Myocyte (in vitro differentiated cells): ENCODE results near the gene FOXF1. TPM values are rescaled to one million over a fixed set of nuclear protein-coding genes. Genes with fewer than 3 reads are reported as not detected.

Experiments
- DNase-seq: peaks from one replicate; pipeline ENCODE4 v3.0.0-alpha.2; 2012; ENCODE audit warnings: low read depth
- total RNA-seq: library from RNA; depleted of rRNA; stranded (reverse); fragments of >200 nt; gene quantifications from 2 replicates; pipeline ENCODE4 v1.2.3, GENCODE V29; 2014

Gene FOXF1
- total RNA-seq, 1 donor from 2014 or later = not detected

DNA sequence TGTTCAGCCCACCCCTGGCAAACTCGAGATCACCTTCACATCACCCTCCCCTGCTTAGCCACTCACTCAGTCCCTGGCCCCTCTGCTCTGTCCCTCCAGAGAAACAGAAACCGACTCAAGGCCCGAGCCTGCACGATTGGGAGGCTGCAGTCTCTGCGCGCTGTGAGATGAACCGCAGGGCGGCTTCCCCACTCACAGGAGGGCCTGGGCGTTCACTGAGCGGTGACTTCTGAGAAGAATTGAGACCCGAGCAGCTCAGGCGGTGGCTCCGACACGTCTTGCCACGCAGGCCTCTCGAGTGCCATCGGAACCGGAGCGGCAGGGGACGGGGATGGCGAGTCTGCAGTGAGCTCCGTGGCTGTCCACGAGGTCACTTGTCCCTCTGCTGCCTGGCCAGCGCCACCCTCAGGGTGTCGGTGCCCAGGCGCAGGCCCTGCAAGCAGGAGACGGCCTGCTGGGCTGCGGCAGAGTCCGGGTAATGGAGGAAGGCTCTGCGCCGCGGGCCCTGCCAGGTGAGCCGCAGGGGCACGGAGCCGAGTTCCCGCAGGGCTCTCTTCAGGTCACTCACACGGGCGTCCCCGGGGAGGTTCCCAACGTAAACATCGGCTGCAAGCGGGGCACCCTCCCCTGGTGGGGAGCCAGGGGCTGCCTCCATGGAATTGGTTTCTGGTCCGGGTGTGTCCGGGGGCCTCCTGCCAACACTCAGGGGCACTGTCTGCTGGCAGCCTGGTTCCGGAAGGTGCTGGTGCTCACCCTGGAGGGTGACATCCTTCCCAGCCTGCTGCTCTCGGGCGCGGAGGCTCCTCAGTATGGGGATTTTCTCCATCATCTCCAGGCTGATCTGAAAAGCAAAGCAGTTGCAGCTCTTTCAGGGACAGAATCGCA, 21.6 kb downstream of the FOXF1 start:
- no peak for DNase-seq

DNA sequence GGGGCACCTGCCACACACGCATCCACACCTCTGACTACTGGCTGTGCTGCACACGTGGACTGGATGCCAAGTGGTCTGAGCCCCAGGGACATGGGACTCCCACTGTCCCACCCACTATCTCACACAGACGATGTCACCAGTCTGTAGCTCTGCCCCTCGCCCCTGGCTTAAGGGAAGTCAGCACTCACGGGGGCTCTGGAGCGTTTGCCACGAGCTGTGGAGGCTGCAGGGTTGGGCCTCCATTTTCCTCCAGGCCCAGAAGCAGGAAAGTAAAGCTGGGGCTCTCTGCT, 22.1 kb downstream of the FOXF1 start:
- DNase-seq = no peak

DNA sequence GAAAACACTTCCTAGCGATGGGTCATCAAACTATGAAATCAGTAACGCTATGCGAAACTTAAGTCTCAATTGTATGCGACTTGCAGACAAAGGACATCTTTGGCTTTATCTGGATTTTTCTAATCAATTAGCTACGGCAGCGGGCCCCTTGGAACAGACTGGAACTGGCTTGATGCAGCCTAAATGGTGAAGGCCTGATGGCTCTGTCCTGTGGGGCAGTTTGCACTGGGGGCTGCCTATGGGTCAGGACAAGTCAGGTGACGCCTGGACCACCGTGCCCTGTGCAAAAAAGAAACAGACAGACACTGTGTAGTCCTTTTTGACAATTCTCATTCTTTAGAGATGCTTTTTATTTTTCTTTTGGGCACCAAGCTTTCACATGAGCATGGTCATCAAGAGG, 22.7 kb downstream of the FOXF1 start:
- DNase-seq = no peak

DNA sequence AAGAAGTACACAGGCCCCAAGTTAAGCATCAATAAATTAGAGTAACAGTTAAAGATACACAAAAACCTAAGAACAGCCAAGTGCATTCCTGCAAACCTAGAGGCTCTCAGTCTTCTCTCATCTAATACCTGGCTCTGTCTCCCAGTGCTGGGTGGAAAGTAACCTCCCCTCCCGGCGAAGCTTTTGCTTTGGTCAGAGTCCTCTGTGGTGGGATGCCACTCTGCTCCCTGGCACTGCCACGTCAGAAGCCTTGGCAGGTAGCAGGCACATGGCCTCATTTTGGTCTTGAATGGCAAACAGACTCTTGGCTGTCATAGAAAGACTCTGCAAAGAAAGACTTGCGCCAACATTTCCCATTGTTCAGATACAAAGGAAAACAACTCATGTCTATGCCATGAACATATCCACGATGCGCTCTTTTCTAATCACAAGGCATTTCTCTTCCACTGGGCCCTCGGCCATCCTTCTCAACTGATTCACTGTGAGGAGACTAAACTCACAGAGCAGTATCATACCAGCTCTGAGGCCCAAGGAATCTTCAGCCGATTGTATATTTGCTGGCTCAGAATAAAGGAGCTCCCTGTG, 23.5 kb downstream of the FOXF1 start:
- DNase-seq = no peak

- no peak for DNase-seq
Measured at GRCh38 chr16:86534779-86535615, 24.7 kb downstream of the FOXF1 start.

- no peak for DNase-seq
Measured at GRCh38 chr16:86536621-86537020, 26.3 kb downstream of the FOXF1 start.

DNA sequence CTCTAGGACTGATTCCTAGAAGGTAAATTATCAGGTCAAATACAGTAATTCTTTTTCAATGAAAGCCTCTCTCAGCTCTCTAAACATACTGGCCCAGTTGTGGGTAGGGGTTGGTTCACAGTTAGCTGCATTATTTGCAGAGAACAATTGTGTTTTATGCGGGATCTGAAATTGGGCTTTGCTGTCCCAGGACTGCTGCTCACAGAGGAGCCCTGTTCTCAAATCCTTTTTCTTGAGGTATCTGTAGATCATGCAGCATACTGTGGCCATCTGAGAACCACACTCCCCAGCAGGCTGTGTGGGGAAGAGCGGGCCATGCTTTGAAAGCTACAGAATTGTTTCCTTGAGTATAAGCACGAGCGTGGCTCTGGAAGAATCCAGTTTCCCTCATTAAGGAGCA, 27.2 kb downstream of the FOXF1 start:
- no peak for DNase-seq

GRCh38 chr16:86538196-86538780, 28.0 kb downstream of the FOXF1 start:
- DNase-seq = no peak

- DNase-seq = no peak
Measured at GRCh38 chr16:86540894-86541293, 30.6 kb downstream of the FOXF1 start.

DNA sequence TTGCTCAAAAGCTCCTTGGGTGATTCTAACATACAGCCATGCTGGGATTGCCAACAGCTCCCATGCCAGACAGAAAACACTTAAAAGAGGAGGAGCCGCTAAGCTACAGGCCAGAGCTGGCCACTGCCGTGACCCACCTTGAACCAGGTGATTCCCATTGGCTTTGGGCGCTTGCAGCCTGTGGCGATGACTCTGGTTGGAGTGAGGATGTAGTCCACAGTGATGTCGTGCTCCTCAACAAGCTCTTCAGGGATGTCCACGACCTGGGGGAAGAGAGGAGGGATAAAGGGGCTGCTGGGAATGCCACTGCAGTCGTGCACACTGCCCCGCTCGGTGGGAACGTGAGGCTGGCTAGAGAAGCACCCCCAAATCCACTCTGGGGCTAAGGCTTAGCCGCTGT, 31.2 kb downstream of the FOXF1 start:
- DNase-seq = no peak

DNA sequence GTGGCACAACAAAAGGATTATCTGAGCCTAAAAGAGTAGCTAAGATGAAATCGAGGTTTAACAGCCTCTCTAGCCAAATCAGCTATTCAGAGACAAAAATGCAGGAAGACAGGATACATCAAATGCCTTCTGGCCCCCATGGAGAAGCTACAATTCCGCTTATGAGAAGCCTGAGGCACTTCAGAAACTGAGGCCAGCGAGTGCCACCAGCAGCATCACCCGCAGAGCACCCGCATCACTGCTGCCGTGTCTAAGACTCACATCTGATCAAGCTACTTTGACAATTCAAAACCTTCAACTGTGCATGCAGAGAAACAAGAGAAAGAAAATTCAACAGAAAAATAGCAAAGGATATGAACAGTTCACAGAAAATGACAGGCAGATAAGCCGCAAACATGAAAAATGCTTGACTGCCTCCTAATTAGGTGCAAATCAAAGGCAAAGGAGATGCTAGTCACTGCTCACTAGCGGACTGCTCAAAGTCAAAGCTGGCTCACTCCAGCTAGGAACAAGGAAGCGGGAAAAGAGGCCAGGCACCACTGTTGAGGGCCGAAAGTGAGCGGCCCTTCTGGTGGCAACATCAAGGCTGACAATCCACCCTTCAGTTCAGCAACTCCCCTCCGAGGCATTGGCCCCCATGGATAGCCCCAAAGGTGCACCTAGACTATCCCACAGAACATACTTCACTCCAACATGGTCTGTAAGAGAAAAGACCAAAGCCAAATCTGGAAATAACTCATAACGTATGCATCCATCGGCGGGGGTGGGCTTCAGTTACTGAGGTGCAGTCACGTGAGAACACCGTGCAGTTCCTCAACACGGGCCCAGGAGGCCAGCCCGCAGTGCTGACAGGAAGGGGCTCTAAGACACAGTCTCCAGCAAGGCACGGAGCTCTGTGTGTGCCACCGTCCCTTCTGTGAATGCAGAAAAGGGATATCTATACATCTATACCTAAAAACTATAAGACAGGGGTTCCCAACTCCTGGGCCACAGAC, 32.7 kb downstream of the FOXF1 start:
- no peak for DNase-seq

- no peak for DNase-seq
Measured at GRCh38 chr16:86545481-86545880, 35.2 kb downstream of the FOXF1 start.

- DNase-seq = no peak
Measured at GRCh38 chr16:86545954-86546637, 35.8 kb downstream of the FOXF1 start.

- DNase-seq = no peak
Measured at GRCh38 chr16:86546638-86547013, 36.3 kb downstream of the FOXF1 start.

GRCh38 chr16:86547286-86547685, 37.0 kb downstream of the FOXF1 start:
- no peak for DNase-seq

GRCh38 chr16:86549076-86549892, 39.0 kb downstream of the FOXF1 start:
- DNase-seq = peak; percentile 84

DNA sequence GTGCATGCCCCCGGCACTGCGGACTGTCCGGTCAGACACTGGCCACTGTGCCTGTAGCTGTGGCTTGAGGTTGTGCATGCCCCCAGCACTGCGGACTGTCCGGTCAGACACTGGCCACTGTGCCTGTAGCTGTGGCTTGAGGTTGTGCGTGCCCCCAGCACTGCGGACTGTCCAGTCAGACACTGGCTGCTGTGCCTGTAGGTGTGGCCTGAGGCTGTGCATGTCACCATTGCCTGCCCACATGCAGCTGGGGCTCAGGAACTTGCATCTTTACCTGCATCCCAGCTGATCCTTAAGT, 39.5 kb downstream of the FOXF1 start:
- DNase-seq = no peak

- peak; percentile 49 for DNase-seq
Measured at GRCh38 chr16:86550281-86550680, 40.0 kb downstream of the FOXF1 start.

DNA sequence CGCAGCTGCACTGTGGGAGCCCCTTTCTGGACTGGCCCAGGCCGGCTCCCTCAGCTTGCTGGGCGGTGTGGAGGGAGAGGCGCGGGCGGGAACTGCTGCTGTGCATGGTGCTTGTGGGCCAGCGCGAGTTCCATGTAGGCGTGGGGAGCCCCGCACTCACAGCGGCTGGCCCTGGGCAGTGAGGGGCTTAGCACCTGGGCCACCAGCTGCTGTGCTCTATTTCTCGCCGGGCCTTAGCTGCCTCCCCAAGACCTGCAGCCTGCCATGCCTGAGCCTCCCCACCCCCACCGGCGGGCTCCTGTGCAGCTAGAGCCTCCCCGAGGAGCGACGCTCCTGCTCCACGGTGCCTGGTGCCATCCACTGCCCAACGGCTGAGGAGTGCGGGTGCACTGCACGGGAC, 43.0 kb downstream of the FOXF1 start:
- DNase-seq = no peak

DNA sequence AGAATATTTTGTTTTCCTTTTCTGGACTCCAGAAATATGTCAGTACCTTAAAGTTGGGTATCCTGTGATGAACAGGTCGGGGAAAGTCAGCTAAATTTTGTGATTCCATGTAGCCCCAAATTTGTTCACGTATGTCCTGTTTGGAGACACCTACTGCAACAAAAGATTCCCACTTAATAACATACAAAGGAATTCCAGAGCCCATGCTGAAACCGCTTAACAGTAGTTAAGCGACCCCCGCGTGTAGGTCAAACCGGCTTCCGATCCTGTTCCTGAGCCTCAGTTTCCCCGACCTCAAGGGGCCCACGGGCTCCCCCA, 44.2 kb downstream of the FOXF1 start:
- no peak for DNase-seq
